Nephron progenitor cell (in vitro differentiated cells): ENCODE measurements around the gene MTCL1.

Source experiments
- DNase-seq: peaks from one replicate; pipeline ENCODE4 v3.0.0; 2021
- H3K27ac Mint-ChIP-seq: 2 replicates; pipeline ENCODE4 v1.8.0; 2021; ENCODE audit warnings: mild to moderate bottlenecking, moderate library complexity, mixed read lengths
- H3K27me3 Mint-ChIP-seq: 2 replicates; pipeline ENCODE4 v1.8.0; 2021; ENCODE audit warnings: mild to moderate bottlenecking, low read depth, mixed read lengths; ENCODE audit not compliant: poor library complexity
- H3K36me3 Mint-ChIP-seq: 2 replicates; pipeline ENCODE4 v1.8.0; 2021; ENCODE audit warnings: low read depth, mixed read lengths
- H3K4me1 Mint-ChIP-seq: 2 replicates; pipeline ENCODE4 v1.8.0; 2021; ENCODE audit warnings: mixed read lengths
- H3K4me3 Mint-ChIP-seq: 2 replicates; pipeline ENCODE4 v1.8.0; 2021; ENCODE audit warnings: mild to moderate bottlenecking, moderate library complexity, mixed read lengths
- H3K9me3 Mint-ChIP-seq: 2 replicates; pipeline ENCODE4 v1.8.0; 2021; ENCODE audit warnings: mild to moderate bottlenecking, moderate library complexity, mixed read lengths
- TF ChIP-seq, protein P1 (sequence below): fragments of 200-600 bp; sonication (generic); IDR thresholded peaks from 2 replicates; pipeline ENCODE4 v1.5.0; 2021; ENCODE audit warnings: antibody characterized with exemption

Gene MTCL1

DNA sequence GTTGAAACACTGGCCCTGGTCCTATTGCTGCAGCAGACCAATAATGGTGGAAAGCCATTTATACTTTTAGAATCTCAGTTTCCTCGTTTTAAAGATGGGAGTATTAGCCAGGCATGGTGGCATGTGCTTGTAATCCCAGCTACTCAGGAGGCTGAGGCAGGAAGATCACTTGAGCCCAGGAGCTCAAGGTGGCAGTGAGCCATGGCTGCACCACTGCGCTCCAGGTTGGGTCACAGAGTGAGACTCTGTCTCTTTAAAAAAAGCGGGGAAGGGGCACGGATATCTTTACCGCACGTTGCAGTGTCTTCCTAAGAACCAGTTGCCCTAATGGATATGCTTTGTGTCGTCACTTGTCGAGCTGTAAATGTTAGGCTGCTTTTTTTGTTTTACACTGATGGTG is 8.3 kb downstream of the MTCL1 start:
- TF ChIP-seq, protein P1, sequence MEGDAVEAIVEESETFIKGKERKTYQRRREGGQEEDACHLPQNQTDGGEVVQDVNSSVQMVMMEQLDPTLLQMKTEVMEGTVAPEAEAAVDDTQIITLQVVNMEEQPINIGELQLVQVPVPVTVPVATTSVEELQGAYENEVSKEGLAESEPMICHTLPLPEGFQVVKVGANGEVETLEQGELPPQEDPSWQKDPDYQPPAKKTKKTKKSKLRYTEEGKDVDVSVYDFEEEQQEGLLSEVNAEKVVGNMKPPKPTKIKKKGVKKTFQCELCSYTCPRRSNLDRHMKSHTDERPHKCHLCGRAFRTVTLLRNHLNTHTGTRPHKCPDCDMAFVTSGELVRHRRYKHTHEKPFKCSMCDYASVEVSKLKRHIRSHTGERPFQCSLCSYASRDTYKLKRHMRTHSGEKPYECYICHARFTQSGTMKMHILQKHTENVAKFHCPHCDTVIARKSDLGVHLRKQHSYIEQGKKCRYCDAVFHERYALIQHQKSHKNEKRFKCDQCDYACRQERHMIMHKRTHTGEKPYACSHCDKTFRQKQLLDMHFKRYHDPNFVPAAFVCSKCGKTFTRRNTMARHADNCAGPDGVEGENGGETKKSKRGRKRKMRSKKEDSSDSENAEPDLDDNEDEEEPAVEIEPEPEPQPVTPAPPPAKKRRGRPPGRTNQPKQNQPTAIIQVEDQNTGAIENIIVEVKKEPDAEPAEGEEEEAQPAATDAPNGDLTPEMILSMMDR: no peak

DNA sequence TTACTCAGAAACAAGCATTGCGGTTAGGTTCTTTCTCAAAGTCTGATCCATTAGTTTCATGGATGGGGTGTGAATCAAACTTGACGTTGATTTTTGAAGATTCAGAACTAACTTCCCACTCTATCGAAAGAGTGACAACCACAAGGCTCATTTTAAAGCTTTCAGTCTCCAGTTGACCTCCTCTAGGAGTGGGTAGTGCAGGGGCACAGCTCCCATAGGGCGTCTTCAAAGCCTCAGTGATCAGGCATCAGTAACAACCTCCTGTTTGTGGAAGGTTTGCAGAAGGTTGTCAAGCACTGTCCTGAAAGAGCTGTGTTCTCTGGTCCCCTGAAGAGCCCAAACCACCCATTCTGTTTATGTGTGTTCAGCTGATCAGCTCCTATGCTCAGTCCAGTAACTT is 10.2 kb downstream of the MTCL1 start:
- Mint-ChIP-seq H3K36me3 (peaks cover 16% of the 10 kb centered on the region), H3K27ac (no peak overlapping the region), H3K4me3 (no peak overlapping the region), H3K9me3 (peaks cover 21% of the 10 kb centered on the region), H3K4me1 (peaks cover 39% of the 10 kb centered on the region), H3K27me3 (peaks cover 5% of the 10 kb centered on the region)
- TF ChIP-seq, protein P1: no peak
- no peak for DNase-seq

More for the DNA sequence above, 8.3 kb downstream of the MTCL1 start:
- Mint-ChIP-seq H3K4me3 (no peak overlapping the region), H3K27ac (no peak overlapping the region), H3K4me1 (peaks cover 29% of the 10 kb centered on the region), H3K36me3 (peaks cover 19% of the 10 kb centered on the region), H3K9me3 (peaks cover 23% of the 10 kb centered on the region), H3K27me3 (peaks cover 10% of the 10 kb centered on the region)
- DNase-seq: no peak

DNA sequence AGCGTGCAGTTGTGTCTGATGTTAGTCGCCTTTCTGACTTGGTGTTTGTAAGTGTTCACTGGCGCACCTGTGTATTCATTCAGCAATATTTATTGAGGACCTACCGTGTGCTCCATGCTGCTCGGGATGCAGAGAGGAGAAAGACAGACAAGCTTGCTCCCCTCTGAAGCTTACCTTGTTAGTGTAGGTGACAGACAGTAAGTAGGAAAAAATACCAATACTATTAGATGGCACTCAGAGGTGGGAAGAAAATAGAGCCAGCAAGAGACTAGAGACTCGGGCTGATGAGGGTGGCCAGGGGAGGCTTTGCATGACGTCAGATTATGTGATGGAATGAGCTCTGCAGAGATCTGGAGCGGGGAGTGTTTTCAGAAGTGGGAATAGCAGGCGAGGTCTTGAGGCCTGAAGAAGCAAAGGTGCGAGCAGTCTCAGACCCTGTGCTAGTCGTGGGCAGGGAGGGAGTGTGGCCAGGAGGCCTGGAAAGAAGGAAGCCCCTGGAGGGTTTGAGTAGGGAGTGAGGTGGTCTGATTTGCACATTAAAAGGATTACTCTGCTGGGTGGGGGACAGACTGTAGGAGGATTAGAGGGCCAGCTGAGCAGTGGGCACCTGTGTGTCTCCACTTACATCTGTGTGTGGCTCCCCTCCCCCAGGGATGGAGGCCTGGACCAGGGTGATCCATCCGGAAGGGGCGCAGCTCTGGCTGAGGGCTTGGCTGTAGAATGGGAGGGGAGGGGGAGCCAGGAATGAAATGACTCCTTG is 11.8 kb downstream of the MTCL1 start:
- no peak for DNase-seq
- H3K4me1 Mint-ChIP-seq: peaks cover 51% of the 10 kb centered on the region
- peaks cover 5% of the 10 kb centered on the region for H3K27me3 Mint-ChIP-seq
- TF ChIP-seq, protein P1: no peak
- H3K36me3 Mint-ChIP-seq: peaks cover 21% of the 10 kb centered on the region
- no peak overlapping the region for H3K27ac Mint-ChIP-seq
- no peak overlapping the region for H3K4me3 Mint-ChIP-seq
- H3K9me3 Mint-ChIP-seq: peaks cover 15% of the 10 kb centered on the region

DNA sequence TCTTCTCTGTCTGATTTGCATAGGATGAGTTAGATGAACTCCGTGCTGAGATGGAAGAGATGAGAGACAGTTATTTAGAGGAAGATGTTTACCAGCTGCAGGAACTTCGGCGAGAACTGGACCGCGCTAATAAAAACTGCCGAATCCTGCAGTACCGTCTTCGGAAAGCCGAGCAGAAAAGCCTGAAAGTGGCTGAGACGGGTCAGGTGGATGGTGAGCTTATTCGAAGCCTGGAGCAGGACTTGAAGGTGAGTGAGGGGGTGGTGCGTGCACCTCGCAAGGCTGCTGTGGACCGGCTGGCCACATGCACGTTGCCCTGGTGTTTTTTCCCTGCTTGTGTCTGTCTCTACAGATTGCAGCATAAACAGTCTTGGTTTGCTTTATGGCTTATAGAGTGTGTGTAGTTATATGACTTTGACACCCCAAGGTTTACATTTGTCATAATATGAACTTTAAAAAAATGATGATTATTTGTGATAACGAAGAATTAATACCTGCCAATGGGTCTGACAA is 13.1 kb downstream of the MTCL1 start:
- Mint-ChIP-seq H3K4me3 (no peak overlapping the region), H3K9me3 (peaks cover 11% of the 10 kb centered on the region), H3K27ac (no peak overlapping the region), H3K27me3 (peaks cover 8% of the 10 kb centered on the region), H3K36me3 (peaks cover 21% of the 10 kb centered on the region), H3K4me1 (peaks cover 51% of the 10 kb centered on the region)
- no peak for DNase-seq
- TF ChIP-seq, protein P1: no peak

DNA sequence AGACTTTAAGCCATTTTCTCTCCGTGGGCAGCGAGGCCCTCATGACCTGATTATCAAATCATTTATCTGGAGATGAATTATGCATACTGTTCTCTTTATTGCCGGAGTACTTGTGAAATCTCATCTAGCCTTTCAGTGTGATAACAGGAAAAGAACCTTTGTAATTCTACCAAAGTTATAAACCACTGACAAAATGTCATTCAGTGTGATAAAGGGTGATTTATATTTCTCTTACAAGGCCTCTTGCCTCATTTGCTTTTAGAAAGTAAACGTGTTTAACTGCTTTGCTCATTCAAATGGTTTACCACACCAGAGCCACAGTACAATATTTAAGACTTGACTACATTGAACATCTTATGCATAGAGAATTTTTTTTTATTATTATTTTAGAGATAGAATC is 13.8 kb downstream of the MTCL1 start:
- Mint-ChIP-seq H3K4me1 (peaks cover 44% of the 10 kb centered on the region), H3K4me3 (no peak overlapping the region), H3K27ac (no peak overlapping the region), H3K36me3 (peaks cover 19% of the 10 kb centered on the region), H3K9me3 (peaks cover 8% of the 10 kb centered on the region), H3K27me3 (peaks cover 8% of the 10 kb centered on the region)
- DNase-seq: no peak
- TF ChIP-seq, protein P1: no peak

DNA sequence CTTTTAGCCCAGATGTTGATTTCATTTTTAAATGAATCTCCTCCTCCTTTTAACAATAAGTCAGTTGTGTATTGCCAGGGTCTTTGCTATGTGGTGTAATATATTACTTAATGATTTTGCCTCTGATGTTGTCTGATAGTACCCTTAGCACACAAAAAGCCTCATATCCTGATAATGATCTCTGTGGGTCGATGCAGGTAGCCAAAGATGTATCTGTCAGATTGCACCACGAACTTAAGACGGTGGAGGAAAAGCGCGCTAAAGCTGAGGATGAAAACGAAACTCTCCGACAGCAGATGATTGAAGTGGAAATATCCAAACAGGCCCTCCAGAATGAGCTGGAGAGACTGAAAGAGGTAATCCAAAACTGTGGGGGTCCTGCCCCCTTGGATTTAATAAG is 14.8 kb downstream of the MTCL1 start:
- DNase-seq: no peak
- no peak overlapping the region for H3K4me3 Mint-ChIP-seq
- H3K27ac Mint-ChIP-seq: no peak overlapping the region
- TF ChIP-seq, protein P1: no peak
- peaks cover 8% of the 10 kb centered on the region for H3K27me3 Mint-ChIP-seq
- peaks cover 2% of the 10 kb centered on the region for H3K9me3 Mint-ChIP-seq
- peaks cover 13% of the 10 kb centered on the region for H3K36me3 Mint-ChIP-seq
- H3K4me1 Mint-ChIP-seq: peaks cover 44% of the 10 kb centered on the region
